Cardiac fibroblast (primary cell): ENCODE measurements around the gene PDE8B.
A peak's percentile ranks its signal among the peaks of the same experiment; 100 is the strongest.

ENCODE experiments used
- DNase-seq, 2 donors: peaks; one replicate each; pipeline versions ENCODE4 v3.0.0 to v3.0.0-alpha.2; 2010; ENCODE audit warnings: low read depth in 2 of 2
- H3K4me3 ChIP-seq, 2 donors: replicated peaks in 1 of 2; 1 replicate in 1 of 2; 2 replicates in 1 of 2; pipeline ENCODE4 v1.5.1; 2011; ENCODE audit warnings: low read depth in 2 of 2, low read length in 2 of 2, mild to moderate bottlenecking in 2 of 2, moderate library complexity in 1 of 2
- CTCF ChIP-seq: IDR thresholded peaks from one replicate; pipeline ENCODE4 v1.5.1; 2011; ENCODE audit warnings: low read depth, mild to moderate bottlenecking, low read length, inconsistent platforms

The PDE8B gene

DNA sequence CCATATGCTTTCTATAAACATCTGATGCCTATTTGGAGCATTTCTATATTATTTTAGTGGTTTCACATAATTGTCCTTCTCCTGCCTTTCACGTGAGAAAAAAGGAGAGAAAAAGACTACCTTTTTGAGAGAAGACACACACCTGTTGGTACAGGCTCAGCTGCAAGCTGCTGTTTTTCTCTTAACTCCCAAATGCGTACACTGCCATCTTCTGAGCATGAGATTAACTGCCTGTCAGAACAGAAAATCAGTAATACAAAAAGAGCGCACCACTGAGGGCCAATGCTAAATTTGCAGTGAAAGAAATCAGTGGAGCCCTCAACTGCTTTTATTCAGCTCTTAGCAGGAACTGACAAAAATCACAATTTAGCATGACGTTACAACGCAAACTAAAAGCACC lies 226.7 kb downstream of the PDE8B start:
- H3K4me3 ChIP-seq: no peak overlapping the region
- no peak for TF ChIP-seq CTCF
- no peak for DNase-seq

- TF ChIP-seq CTCF: no peak
- DNase-seq: no peak
- no peak overlapping the region for H3K4me3 ChIP-seq
Observed at GRCh38 chr5:77438071-77438470, 227.6 kb downstream of the PDE8B start.

GRCh38 chr5:77443670-77444069 lies 233.2 kb downstream of the PDE8B start:
- DNase-seq: no peak
- TF ChIP-seq CTCF: no peak

GRCh38 chr5:77444356-77444755 lies 233.9 kb downstream of the PDE8B start:
- H3K4me3 ChIP-seq: no peak overlapping the region
- no peak for TF ChIP-seq CTCF
- no peak for DNase-seq

More at GRCh38 chr5:77443670-77444069, 233.2 kb downstream of the PDE8B start:
- no peak overlapping the region for H3K4me3 ChIP-seq

DNA sequence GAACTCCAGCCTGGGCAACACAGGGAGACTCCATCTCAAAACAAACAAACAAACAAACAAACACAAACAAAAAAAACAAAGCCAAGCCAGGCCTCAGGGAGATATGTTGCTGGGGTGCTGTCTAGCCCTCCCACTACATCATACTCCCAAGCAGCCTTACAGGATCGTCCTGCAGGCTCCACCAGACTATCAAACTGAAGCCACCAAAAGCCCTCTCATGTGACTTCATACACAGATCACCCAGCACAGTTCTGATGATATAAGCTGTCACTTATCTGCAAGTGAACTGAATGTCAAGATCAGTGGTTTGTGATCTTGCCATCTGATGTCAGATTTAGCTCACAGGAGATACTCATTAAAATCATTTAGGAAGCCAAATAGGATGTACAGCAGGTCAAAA lies 238.4 kb downstream of the PDE8B start:
- no peak overlapping the region for H3K4me3 ChIP-seq
- no peak for DNase-seq
- no peak for TF ChIP-seq CTCF

DNA sequence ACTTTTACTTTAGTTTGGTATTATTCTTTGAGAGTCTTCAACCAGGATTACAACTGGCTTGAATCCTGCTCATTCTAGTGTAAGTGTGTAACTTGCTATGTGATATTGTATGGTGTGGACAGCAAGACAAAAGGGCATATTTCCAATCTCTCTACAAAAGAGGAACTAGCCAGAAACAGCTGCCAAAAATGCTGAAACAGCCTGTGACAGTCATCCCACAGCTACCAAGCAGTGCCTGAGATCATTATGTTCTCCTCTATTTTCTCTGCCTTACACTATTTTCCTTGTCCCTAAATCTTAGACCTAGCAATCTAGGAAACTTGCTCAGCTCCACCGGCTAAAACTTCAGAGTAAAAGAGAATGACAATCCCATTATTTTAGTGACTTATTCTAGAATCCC lies 238.8 kb downstream of the PDE8B start:
- no peak for DNase-seq
- no peak for TF ChIP-seq CTCF
- H3K4me3 ChIP-seq: no peak overlapping the region

DNA sequence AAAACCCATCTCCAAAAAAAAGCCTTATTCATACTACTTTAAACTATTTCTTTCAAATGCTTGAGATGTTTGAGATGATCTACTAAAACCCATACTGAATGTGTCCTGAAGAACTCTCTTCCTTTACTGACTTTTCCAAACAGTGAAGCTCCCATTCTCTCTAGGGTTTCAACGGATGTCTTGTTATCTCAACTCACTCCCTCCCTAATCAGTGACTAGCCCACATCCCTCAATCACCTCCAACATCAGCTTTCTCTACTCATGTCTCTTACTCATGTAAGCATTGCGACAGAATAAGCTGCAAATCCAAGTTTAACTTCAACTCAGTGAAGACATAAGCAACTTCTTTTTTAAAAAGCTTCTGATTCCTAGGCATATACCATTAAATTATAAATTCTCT lies 239.5 kb downstream of the PDE8B start:
- no peak for TF ChIP-seq CTCF
- DNase-seq: peak; percentile 34 to 43
- no peak overlapping the region for H3K4me3 ChIP-seq
